ENCODE measurements around the gene CPSF2. TPM values are rescaled to one million over a fixed set of nuclear protein-coding genes. Genes with fewer than 3 reads are reported as not detected.

Gene CPSF2
- total RNA-seq, 2 experiments from 2014 or later, result 40.0 to 91.9 TPM

GRCh38 chr14:92217936-92218335 is 96.2 kb downstream of the CPSF2 start:
- BruUV-seq (replicated peaks), result no TSS peak
- POLR2A ChIA-PET, result interaction anchor here (0.7 to 1.2 kb wide), 2 partner anchors 22 to 425 kb away, joined by 4 read pairs; no protein-coding TSS in a partner anchor

More at GRCh38 chr14:92217936-92218335, 96.2 kb downstream of the CPSF2 start:
- H3K9me2 ChIP-seq (ENCODE audit: insufficient read depth, low read length), result no peaks in the 10 kb centered on the region
- H3K4me3 ChIP-seq (ENCODE audit: low read depth, low read length, poor library complexity, severe bottlenecking), result no peak overlapping the region
- H3K4me1 ChIP-seq (ENCODE audit: insufficient read depth, low read length, poor library complexity, severe bottlenecking), result no peaks in the 10 kb centered on the region
- H3K9me3 ChIP-seq (ENCODE audit: low read length), result no peaks in the 10 kb centered on the region
- H3K27ac ChIP-seq (ENCODE audit: low read depth, low read length, poor library complexity, severe bottlenecking), result no peak overlapping the region
- H3K79me2 ChIP-seq (ENCODE audit: insufficient read depth, low read depth, low read length), result no peaks in the 10 kb centered on the region
- H3K4me2 ChIP-seq (ENCODE audit: low read length), result no peak overlapping the region
- H3K36me3 ChIP-seq (ENCODE audit: insufficient read depth, low read length), result no peaks in the 10 kb centered on the region
- CTCF ChIA-PET (ENCODE audit: unreplicated experiment), result no interaction called here
- no peak overlapping the region for H2AFZ ChIP-seq (ENCODE audit: low read length)
- TF ChIP-seq EZH2phosphoT487 (IDR thresholded peaks at IDR 0.05; ENCODE audit: borderline replicate concordance, low read depth, low read length), result no peak
- TF ChIP-seq, protein P1, sequence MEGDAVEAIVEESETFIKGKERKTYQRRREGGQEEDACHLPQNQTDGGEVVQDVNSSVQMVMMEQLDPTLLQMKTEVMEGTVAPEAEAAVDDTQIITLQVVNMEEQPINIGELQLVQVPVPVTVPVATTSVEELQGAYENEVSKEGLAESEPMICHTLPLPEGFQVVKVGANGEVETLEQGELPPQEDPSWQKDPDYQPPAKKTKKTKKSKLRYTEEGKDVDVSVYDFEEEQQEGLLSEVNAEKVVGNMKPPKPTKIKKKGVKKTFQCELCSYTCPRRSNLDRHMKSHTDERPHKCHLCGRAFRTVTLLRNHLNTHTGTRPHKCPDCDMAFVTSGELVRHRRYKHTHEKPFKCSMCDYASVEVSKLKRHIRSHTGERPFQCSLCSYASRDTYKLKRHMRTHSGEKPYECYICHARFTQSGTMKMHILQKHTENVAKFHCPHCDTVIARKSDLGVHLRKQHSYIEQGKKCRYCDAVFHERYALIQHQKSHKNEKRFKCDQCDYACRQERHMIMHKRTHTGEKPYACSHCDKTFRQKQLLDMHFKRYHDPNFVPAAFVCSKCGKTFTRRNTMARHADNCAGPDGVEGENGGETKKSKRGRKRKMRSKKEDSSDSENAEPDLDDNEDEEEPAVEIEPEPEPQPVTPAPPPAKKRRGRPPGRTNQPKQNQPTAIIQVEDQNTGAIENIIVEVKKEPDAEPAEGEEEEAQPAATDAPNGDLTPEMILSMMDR (conservative IDR thresholded peaks at IDR 0.05; ENCODE audit: low read length), result no peak
- H4K20me1 ChIP-seq (ENCODE audit: insufficient read depth, low read length), result no peaks in the 10 kb centered on the region
- no peak for DNase-seq (ENCODE audit: low spot score)
- intact Hi-C loops (cut with micrococcal nuclease; ENCODE audit: unreplicated experiment), result no loop called here

Other genes starting within 250 kb of the CPSF2 start
- gene FBLN5, start 174.3 kb upstream of the CPSF2 start, total RNA-seq (2014; rRNA removed; shearing (Covaris generic)), result 1.1 and 2.3 TPM in 2 replicates
- gene FBLN5, start 174.3 kb upstream of the CPSF2 start, total RNA-seq (2022), result 0.74 and 0.91 TPM in 2 replicates
- gene TRIP11, start 81.9 kb upstream of the CPSF2 start, total RNA-seq (2014; rRNA removed; shearing (Covaris generic)), result 11.8 and 15.1 TPM in 2 replicates
- gene TRIP11, start 81.9 kb upstream of the CPSF2 start, total RNA-seq (2022), result 43.2 and 44.4 TPM in 2 replicates
- gene ATXN3, start 15.4 kb upstream of the CPSF2 start, total RNA-seq (2014; rRNA removed; shearing (Covaris generic)), result 21.3 and 40.1 TPM in 2 replicates
- 24.6 and 31.7 TPM in 2 replicates for gene ATXN3, start 15.4 kb upstream of the CPSF2 start, total RNA-seq (2022)
- gene NDUFB1, start 263 bp upstream of the CPSF2 start, total RNA-seq (2014; rRNA removed; shearing (Covaris generic)), result 230 and 320 TPM in 2 replicates
- 122 and 129 TPM in 2 replicates for gene NDUFB1, start 263 bp upstream of the CPSF2 start, total RNA-seq (2022)
- gene SLC24A4, start 201.2 kb downstream of the CPSF2 start, total RNA-seq (2014; rRNA removed; shearing (Covaris generic)), result not detected in 2 replicates
- gene SLC24A4, start 201.2 kb downstream of the CPSF2 start, total RNA-seq (2022), result not detected in 2 replicates